CD4-positive, alpha-beta T cell treated with Interleukin-1 beta for 1 hour (primary cell): ENCODE data around the gene CTSZ.
"Not testable (repeated sequence)": the region's sequence is repeated elsewhere in the genome, so short reads cannot be mapped to it uniquely, and the experiment has no call there.

Experiments used
- DNase-seq, 2 donors: peaks; one replicate each; pipeline ENCODE4 v3.0.0-alpha.2; 2020 to 2022

CTSZ gene

DNA sequence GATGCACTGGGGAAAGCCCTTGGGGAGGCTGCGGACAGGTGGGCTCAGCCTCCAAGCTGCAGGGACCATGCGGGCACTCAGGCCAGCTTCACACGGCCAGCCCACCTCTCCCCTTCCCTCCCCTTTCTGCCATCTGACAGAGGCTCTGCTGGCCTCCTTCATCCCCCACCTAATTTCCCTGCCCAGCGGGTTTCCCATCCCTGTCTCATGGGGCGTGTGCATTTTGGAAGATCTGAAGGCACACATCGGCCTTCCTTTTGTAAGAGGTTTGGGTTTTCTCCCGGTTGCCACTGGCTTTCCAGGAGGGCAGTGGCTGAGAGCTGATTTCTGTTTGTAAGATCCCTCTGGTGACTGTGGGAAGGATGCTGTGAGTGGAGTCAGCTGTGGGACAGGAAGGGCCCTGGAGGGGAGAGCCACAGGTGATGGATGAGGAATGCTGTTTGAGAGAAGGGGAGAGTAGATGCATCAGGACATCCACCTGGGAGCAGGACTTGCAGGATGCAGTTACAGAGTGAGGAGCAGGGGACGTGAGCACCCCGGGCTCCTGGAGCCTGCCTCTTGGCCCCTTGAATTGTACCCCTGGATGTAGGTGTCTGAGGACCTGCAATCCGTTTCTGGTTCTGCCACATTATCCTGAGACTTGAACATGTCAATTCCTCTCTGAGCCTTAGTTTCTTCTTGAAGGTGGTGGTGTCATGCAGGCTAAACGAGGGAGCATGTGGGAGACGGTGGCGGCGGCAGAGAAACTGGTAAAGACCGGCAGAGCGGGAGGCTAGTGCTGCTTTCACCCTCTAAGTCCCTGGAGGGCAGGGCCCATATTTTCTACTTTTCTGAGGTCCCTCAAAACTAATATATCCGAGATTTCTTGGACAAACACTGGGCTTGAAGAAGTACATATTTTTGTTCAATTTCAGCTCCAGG lies 6.2 kb upstream of the CTSZ start:
- no peak for DNase-seq

DNA sequence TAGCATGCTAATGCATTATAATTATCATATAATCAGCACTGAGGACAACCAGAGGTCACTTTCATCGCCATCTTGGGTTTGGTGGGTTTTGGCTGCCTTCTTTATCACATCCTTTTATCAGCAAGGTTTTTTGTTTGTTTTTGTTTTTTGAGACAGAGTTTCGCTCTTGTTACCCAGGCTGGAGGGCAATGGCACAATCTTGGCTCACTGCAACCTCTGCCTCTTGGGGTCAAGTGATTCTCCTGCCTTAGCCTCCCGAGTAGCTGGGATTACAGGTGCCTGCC lies 4.8 kb upstream of the CTSZ start:
- not testable (repeated sequence) for DNase-seq

DNA sequence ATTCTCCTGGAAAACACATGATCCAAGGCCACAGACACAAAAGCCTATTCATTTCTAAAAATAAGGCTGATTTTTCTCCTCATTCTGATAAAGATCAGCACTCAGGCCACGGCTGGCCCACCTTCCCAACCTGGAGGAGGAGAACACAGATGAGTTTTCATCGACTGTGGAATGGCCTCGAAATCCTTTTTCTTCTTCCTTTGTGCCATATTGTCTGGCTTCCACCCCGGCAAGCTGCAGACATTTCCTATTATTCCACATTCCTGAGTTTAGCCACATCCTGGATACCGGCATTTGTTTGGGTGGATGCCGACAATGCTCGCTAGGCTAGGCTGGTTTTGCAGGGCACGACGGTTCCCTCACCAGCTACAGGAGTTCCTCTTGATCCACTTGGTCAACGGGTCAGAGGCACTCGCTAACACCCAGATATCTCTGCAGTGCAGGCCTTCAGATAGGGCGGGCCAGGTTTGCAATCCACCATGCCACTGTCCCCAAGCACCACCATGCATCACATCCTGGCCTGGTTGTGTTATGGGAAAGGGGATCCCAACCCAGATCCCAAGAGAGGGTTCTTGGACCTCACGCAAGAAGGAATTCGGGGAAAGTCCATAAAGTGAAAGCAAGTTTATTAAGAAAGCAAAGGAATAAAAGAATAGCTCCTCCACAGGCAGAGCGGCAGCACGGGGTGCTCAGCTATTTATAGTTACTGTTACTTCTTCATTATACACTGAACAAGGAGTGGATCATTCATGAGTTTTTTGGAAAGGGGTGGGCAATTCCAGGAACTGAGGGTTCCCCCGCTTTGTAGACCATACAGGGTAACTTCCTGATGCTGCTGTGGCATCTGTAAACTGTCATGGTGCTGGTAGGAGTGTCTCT lies 4.2 kb upstream of the CTSZ start:
- DNase-seq: no peak

DNA sequence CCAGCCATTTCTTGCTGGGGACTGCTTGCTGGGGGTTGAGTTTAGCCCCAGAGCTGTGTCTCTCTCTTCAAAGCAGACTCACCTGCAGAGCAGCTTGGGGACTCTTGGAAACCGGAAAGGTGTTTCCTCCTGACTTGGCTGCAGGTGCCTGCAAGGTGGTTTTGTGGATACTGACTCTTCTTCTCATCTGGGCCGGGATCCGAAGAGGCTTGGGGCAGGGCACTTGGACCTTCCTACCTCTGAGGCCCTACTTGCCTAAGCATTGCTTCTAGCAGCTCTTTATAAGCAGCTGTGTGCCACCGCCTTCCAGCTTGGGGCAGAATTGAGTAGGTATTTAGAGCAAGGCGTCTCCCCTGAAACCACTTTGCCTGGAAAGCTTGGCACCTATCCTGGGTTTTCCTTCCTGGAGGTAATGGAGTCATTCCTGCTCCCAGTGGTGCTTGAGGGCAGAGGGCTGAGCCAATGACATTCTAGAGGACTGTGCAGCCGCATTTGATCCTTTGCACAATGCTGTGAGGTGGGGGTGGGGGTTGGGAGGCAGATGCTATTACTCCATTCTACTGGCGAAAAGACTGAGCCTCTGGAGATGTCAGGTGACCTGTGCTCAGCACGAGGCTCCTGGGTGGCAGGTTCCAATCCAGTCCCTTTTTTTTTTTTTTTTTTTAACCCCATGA lies 3.4 kb upstream of the CTSZ start:
- DNase-seq: no peak

DNA sequence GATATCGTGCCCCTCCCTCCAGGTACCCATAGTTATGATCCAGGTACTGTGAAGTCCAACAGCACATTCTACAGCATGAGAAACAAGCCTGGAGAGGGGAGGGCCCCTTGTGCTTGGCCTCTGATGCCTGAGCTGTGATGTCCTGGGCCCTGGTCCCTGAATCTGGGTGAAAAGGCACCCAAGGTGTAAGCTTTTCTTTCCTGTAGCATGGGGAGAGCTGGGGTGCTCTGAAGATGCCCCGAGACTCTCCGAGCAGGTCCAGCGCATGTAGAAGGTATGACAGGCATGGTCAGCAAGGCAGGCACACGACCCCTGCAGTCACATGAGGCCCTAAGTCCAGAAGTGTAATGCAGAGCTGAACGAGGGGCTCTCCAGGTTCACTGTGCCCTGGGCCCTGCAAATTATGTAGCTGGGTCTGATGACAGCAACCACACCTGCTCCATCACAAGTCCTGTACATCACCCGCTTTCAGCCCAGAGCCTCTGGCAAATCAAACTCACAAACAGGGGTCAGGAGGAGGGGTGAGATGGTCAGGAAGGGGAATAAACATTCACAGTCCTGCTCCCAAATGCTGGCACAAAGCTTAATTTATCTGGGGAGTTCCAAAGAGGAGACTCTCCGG lies 1.8 kb upstream of the CTSZ start:
- no peak for DNase-seq

DNA sequence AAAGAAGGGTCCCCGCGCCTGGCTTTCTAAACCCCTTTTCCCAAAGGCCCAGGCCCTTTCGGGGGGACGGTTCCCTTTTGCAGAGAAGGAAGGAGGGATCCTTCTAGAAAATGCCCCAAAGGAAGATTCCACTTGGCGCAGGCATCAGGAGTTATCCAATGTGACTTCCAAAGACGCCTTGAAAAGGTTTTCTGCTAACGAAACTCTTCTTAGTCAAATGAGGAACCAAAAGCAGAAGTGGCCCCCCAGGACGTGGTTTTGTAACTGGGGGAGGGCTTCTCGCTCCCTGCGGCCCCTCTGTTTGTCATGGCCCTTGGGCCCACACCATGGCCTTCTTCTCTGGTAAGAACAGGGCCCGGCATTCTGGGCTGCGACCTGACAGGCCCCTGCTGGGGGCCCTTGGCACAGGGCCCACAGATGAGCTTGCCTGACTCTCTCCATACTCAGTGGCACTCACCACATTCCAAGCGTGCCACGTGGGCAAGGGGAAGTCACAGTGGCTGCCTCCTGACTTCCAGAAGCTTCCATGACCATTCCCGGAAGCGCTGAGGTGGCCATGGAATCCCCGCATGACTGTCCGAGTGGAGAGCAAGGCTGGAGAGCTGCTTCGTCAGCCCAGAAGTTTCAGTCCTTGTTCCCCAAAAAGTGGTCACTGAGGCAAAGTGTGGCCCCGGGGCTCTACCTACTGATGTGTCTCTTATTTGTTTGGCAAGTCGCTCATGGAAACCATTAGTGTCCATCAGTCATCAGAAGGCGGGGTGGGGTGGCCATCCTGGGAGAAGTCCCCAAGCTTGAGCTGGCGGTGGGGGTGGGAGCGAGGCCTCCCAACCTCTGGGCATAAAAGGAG lies 834 bp upstream of the CTSZ start:
- DNase-seq: peak; percentile 31 to 82

DNA sequence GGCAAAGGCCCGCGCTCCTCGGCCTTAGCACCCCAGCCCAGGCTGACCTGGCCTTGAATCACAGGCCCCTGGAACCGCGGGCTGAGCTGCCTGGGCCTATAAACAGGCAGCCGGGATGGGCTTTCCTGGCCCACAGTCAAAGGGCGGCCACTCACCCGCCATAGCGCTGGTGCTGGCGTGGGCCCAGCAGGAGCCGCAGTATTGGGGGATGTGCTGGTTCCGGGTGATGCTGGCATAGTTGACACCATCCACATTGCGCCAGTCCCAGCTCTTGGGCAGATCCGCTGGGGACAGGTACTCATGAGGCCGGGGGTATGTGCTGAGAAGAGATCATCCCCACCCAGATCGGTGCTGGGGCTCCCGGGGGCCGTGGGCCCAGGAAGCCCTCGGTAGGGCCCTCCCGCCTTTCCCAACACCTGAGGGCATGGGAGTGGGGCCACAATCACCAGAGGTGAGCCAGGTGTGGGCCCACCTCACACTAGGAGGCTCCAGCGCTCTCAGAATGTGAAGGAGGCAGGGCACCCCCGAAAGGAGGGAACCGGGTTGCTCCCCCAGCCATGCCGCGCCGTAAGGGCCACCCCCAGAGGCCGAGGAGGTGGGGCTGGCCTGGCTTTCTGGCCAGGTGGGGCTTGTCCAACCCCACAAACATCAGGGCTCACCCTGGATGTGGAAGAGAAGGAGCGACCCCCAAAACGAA lies 739 bp downstream of the CTSZ start:
- DNase-seq: no peak

DNA sequence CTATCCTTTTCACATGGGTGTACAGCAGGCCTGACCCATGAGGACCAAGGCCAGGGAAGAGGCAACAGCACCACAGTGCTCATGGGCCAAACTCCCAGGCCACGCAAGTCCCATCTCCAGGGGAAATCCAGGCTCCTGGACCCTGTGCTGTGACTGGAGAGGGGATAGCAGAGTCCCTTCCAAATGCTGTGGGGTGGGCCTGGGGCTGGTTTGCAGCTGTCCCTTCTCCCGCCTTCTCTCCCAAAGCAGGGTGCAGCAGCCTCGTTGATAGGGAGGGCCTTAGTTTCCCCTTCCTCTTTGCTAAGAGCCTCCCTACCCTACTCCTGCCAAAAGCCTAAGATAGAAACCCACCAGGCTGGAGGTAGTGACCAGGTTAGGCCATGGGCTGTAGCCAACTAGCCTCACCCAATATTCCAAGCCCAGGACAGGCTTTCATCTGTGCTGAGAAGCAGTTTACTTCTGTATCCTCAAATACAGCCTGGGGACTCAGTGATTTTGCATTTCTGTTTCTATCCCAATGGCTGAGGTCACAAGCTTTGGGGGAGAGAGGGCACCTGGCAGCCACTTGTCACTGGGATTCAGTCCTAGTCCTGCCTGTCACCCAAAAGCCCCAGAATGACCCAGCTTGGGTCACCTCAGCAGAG lies 1.4 kb downstream of the CTSZ start:
- DNase-seq: no peak

DNA sequence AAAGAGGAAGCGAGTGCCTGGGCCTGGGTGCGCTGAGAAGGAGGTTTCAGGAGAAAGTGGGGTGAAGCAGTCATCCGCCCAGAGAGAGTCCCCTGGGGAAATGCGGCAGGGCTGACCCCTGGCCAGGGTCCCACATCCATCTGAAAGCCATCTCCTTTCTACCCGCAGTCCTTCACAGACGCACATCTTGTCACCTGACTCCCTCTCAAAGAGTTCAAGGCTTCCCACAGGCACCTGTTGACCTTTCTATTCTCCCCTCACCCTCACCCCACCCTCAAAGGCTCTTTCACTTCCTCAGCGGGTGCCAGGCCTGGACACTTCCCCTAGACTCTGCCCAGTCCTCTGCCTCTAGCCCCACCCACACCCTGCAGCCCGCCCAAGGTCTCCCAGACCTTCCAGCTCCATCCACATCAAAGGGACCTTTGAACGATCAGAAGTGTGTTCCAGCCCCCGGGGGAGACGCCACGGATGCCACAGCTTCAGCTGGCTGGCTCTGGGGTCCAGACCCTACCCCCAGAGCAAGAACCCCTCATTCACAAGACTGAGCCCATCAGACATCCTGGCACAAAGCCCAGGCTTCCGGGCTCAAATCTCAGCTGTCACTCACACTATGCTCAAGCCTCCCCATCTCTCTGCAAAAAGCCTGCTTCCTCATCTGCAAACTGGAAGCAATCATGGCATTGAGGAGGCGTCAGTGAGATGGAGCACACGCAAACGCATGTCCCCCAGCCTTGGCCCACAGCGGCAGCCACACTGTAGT lies 2.1 kb downstream of the CTSZ start:
- DNase-seq: peak; percentile 46 to 85

DNA sequence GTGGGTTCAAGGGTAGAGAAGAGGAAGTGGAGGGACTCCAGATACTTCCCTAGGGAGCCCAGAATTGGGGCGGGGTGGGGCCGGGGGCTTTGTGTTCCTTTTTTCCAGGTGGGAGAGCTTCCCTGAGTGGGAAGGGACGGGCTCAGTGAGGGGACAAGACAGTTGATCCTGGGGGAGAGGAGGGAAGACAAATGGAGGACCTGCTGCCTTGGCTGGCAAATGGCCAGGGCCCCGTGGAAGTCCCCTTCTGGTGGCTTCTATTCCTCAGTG lies 2.6 kb downstream of the CTSZ start:
- peak in 1 of 2 donors; percentile 58 for DNase-seq

DNA sequence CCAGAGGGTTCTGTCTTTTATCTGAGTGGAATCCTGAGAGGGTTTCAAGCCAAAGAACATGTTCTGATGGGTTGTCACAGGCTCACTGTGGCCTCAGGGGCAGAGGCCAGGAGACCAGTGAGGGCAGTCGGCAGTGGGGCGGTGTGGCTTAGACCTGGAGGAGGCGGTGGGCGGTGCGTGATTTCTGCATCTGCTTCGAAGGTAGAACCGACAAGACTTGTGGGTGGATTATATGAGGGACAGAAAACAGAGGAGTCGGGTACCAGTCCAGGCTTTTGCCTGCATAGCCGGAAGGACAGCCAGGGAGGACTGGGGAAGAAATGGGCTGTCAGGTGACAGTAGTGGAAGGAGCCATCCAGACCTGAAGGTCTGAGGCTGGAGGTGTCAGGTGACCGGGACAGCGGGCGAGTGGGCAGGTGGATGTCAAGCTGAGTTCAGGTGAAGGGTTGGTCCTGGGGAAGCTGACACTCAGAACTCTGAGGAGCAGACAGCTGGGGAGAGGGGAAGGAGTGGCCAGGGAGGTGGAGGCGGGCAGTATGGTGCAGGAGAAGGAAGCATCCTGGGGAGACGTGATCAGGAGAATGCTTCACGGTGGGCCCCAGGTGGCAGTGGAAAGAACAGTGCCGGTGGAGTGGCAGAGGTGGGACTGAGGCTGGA lies 3.1 kb downstream of the CTSZ start:
- no peak for DNase-seq

DNA sequence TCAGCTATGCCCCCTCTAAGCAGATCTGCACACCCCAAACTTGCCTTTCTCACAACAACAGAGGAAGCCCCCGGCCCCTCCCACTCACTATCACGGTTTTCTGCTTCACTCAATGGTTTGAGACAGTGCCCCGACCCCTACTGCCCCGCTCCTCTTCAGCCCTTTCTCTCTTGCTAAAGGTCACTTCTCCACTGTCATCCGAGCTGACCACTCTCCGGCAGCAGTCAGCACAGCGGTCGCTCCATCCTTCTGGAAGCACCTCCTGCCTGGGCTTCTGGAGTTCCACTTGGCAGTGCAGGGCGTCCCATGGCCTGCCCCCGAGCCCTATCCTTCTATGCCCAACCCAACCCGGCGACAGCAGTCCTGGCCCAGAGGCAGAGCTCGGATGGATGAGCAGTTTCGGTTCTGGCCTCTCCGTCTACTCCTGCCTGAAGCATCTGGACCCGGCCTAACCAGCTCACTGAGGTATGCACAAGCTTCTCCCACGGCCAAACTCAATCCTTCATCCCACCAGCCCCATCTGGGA lies 4.1 kb downstream of the CTSZ start:
- DNase-seq: no peak

DNA sequence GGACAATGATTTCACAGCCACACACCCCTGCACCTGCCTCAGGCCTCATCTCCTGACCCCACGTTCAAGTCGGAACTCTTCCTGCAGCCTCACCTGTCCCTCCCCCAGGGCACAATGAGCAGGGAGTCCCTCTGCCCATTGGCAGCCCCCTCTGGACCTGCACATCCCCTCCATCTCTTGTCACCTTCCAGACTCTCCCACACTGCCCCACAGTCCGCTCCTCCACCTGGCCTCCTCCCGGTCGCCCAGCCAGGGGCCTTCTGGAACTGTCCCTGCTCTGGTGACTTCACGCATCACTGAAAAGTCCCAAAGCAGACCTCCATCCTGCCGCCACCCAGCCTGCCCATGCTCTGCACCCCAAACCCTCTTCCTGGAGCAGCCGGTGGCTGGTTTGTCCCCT lies 4.7 kb downstream of the CTSZ start:
- DNase-seq: no peak

DNA sequence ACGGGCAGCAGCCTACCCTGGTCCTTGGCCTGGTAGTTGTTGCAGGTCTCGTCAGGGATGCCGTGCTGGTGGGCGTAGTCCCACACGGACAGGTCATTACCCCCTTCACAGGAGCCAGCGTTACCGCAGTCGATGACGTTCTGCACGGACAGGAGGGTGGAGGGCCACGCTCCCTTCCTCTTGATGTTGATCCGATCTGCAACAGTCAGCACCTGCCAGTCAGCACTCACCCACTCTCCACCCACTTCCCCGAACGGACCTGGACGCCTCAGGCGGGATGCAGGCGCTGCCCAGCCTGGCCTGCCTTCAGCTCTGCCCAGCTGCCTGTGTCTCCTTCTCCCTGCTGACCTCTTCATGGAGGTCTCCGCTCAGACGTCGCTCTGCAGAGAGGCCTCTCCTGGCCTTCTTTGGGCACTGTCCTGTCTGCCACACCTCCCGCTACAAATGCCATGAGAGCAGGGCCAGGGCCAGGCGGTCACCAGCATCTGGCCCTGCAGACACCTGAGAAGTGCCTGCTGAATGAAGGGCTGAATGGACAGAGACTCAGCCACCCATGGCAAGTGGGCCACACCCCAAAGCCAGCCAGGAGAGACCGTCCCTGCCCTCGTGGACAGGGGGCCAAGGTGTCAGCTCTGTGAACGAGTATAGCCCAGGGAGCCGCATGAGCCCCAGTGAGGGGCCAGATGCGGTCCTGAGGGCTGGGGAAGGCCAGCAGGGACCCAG lies 5.4 kb downstream of the CTSZ start:
- DNase-seq: no peak

DNA sequence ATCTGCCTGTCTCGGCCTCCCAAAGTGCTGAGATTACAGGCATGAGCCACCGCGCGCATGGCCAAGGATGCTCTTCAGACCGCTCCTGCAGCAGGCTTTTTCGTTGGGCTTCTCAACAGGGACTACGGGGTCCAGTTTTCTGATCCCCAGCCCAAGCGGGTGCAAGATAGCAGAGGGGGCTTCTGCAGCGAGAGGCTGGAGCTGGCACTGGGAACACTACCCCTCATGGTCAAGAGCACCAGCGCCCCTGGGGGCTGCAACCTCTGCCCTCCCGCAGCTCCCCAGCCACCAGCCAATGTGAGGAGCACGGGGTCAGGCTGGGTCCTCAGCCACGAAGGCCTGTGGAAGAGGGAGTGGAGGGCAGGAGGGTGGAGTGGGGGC lies 6.0 kb downstream of the CTSZ start:
- no peak for DNase-seq

DNA sequence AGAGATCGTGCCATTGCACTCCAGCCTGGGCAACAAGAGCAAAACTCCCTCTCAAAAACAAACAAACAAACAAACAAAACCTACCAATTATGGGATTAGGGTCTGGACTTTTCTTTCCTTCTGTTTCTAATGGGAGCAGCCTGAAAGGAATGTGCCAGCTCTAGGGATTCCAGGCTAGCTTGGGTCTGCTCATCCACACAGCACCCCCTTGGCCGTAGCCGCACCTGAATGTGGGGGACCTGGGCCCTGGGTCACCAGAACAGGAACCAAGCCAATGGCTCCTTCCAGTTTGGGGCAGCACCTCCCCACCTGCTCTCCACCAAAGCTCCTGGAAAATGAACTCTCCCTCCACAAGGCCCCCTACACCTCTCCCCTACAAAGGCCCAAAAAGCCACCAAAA lies 6.7 kb downstream of the CTSZ start:
- no peak for DNase-seq

DNA sequence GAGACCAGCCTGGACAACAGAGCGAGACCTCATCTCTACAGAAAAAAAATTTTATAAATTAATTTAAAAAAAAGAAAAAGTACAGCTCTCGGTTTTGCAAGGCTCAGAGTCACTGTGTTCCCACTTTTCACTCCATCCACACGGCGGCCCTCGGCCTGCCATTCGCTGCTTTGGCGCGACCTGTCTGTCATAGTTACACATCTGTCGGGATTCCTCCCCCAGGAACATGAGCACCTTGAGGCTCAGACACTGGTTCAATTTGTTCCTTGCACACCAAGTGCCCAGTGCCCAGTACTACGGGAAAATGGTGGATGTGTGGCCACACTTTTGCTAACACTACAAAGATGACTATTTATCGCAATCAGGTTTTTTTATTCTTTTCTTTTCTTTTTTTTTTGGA lies 8.4 kb downstream of the CTSZ start:
- DNase-seq: no peak

DNA sequence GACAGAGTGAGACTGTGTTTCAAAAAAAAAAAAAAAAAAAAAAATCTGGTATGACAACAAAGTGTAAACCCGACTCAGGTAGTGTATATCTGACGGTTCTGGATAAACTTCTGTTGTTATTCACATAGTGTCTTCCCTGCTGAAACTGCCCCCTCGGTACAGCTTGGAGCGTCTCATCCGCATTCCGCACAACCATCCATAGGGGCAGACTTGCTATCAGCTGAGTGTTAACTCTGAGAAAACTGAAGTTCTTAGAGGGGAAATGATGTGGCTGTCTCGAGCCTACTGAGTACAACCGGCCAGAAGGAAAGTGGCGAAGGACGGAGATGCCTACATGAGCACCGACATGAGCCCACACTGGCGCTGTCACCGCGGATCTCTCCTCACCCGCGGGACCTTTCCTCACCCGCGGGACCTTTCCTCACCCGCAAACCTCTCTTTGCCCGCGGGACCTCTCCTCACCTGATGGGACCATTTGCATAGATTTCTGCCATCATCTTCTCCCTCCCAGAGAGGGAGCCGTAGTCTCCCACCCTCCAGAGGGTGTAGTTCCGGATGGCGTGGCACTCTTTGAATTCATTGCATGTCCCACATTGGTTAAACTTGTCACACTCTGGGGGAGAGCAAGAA lies 9.8 kb downstream of the CTSZ start:
- DNase-seq: no peak

DNA sequence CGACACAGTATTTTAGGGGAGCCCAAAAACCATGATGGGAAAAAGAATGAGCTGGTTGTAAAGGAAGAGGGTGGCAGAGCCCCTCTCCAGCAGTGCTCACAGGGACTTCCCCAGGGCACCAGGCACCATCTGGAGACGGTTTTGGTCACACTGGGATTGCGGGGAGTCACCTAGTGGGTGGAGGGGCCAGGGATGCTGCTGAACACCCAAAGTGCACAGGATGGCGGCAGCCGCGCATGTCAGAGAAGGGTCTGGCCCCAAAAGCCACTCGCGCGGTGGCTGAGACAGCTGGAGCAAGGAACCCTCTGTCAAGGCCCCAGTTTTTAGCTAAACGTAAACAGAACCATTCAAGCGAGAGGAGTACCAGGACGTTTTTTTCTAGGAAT lies 10.8 kb downstream of the CTSZ start:
- no peak for DNase-seq
